HepG2 (cell line): ENCODE results near the gene SLC1A5. TPM values are rescaled to one million over a fixed set of nuclear protein-coding genes. Genes with fewer than 3 reads are reported as not detected.

Source experiments
- ATAC-seq: fragments of 200-7000 bp; cut with Tn5 transposase; 3 replicates; pipeline ENCODE4 v1.9.1; 2020; ENCODE audit warnings: mild to moderate bottlenecking, moderate library complexity
- BruUV-seq: library from RNA; stranded (reverse); fragments of 400-500 nt; replicated peaks from 2 replicates; lab custom pipeline; 2021; lab: Mats Ljungman, UMichigan
- CTCF ChIA-PET: fragments of 300-600 bp; formaldehyde crosslinking; extraction: SDS; loops from one replicate; lab custom pipeline; 2021; ENCODE audit warnings: low total read pairs, inconsistent platforms, low intra/inter-chr PET ratio; lab: Yijun Ruan, JAX
- POLR2A ChIA-PET: fragments of 350-600 bp; sonication (Branson Sonifier 250); formaldehyde crosslinking; loops from one replicate; lab custom pipeline; 2020; ENCODE audit warnings: antibody characterized with exemption, inconsistent platforms; lab: Yijun Ruan, JAX
- DNase-seq: peaks from one replicate; pipeline ENCODE4 v3.0.0-alpha.2; 2015; ENCODE audit warnings: low spot score
- FAIRE-seq: peaks from 3 replicates; lab custom pipeline; 2011; peaks lifted over from hg19 to GRCh38; lab: Jason Lieb, UNC
- H2AFZ ChIP-seq: one replicate; pipeline ENCODE4 v1.6.1; 2011; ENCODE audit warnings: low read length, inconsistent platforms
- H3K27ac ChIP-seq: fragments of 300-600 bp; 3 replicates; pipeline ENCODE4 v1.8.0; 2011; ENCODE audit warnings: mixed run types, mild to moderate bottlenecking, mixed read lengths, low read length, inconsistent platforms; ENCODE audit not compliant: insufficient read depth; ENCODE audit errors: extremely low read length
- H3K27me3 ChIP-seq, 2 experiments: fragments of 200-600 bp in 1 of 2; 2 replicates in 1 of 2; 3 replicates in 1 of 2; pipeline versions ENCODE4 v1.6.0 to v1.8.0; 2011; ENCODE audit warnings: low read length in 2 of 2, mild to moderate bottlenecking in 2 of 2, moderate library complexity in 2 of 2, inconsistent platforms in 1 of 2; ENCODE audit not compliant: insufficient read depth in 2 of 2, control insufficient read depth in 1 of 2
- H3K36me3 ChIP-seq, 2 experiments: fragments of 200-600 bp in 1 of 2; replicated peaks in 1 of 2; 2 replicates in 1 of 2; 3 replicates in 1 of 2; pipeline versions ENCODE4 v1.5.1 to v1.8.0; 2011; ENCODE audit warnings: low read length in 2 of 2, inconsistent platforms in 1 of 2; ENCODE audit not compliant: insufficient read depth in 2 of 2, control insufficient read depth in 1 of 2
- H3K4me1 ChIP-seq: 2 replicates; pipeline ENCODE4 v1.5.1; 2012; ENCODE audit warnings: low read length, inconsistent platforms; ENCODE audit not compliant: insufficient read depth
- H3K4me2 ChIP-seq: 2 replicates; pipeline ENCODE4 v1.6.0; 2011; ENCODE audit warnings: low read depth, low read length, inconsistent platforms
- H3K4me3 ChIP-seq, 3 experiments: fragments of 200-600 bp in 1 of 3; sonication (generic), shearing (Covaris generic) in 1 of 3; replicated peaks in 1 of 3; 2 replicates each; pipeline ENCODE4 v1.5.1; 2011 to 2016; ENCODE audit warnings: low read length in 3 of 3, inconsistent platforms in 2 of 3, low read depth in 2 of 3, mild to moderate bottlenecking in 2 of 3, control low read depth in 1 of 3, mixed read lengths in 1 of 3; ENCODE audit not compliant: insufficient read depth in 1 of 3
- H3K79me2 ChIP-seq: one replicate; pipeline ENCODE4 v1.6.1; 2011; ENCODE audit warnings: low read length, inconsistent platforms; ENCODE audit not compliant: insufficient read depth
- H3K9ac ChIP-seq: 2 replicates; pipeline ENCODE4 v1.6.0; 2011; ENCODE audit warnings: mild to moderate bottlenecking, low read depth, low read length, inconsistent platforms; ENCODE audit not compliant: insufficient read depth
- H3K9me3 ChIP-seq: 2 replicates; pipeline ENCODE4 v1.5.1; 2012; ENCODE audit warnings: mild to moderate bottlenecking, low read length
- H4K20me1 ChIP-seq: 2 replicates; pipeline ENCODE4 v1.6.0; 2011; ENCODE audit warnings: inconsistent platforms, mild to moderate bottlenecking, low read length, moderate library complexity; ENCODE audit not compliant: insufficient read depth
- AGO2 ChIP-seq: fragments of 200-400 bp; formaldehyde crosslinking; optimal IDR thresholded peaks from 2 replicates; pipeline ENCODE3; 2017; ENCODE audit warnings: mild to moderate bottlenecking, low read depth, low read length, moderate library complexity
- LCORL ChIP-seq, 2 experiments: fragments of 450-650 bp in 1 of 2; sonication (generic) in 1 of 2; formaldehyde crosslinking in 1 of 2; IDR thresholded peaks; 2 replicates each; pipeline versions ENCODE4 v1.5.0 to v1.6.1; 2017 to 2020; ENCODE audit warnings: antibody characterized with exemption in 1 of 2, missing genetic modification reagents in 1 of 2
- MAFG ChIP-seq: sonication (generic); formaldehyde crosslinking; IDR thresholded peaks from 2 replicates; pipeline ENCODE4 v1.5.1; 2020; ENCODE audit warnings: mild to moderate bottlenecking, missing genetic modification reagents
- RBAK ChIP-seq: sonication (generic); formaldehyde crosslinking; IDR thresholded peaks from 2 replicates; pipeline ENCODE4 v1.5.1; 2020; ENCODE audit warnings: mild to moderate bottlenecking, missing genetic modification reagents
- TRIM24 ChIP-seq: sonication (generic); formaldehyde crosslinking; IDR thresholded peaks from 2 replicates; pipeline ENCODE4 v1.8.0; 2022; ENCODE audit warnings: mild to moderate bottlenecking, missing genetic modification reagents
- YEATS2 ChIP-seq: sonication (generic); formaldehyde crosslinking; IDR thresholded peaks from 2 replicates; pipeline ENCODE4 v1.4.0; 2020; ENCODE audit warnings: missing genetic modification reagents, borderline replicate concordance
- ZNF605 ChIP-seq: sonication (generic); formaldehyde crosslinking; IDR thresholded peaks from 2 replicates; pipeline ENCODE4 v1.8.0; 2022; ENCODE audit warnings: mild to moderate bottlenecking, missing genetic modification reagents
- WGBS: methylation state at CpG from one replicate; pipeline ENCODE4 v1.1.6; 2017; ENCODE audit warnings: low lambda C conversion rate; 5-methylcytosine and 5-hydroxymethylcytosine counted together
- in situ Hi-C: cut with HindIII; loops from 2 replicates; pipeline ENCODE4 v1.10.0; 2017; ENCODE audit warnings: low pct_unique_long_range_greater_than_20kb; ENCODE audit not compliant: extremely low pct_ligation_motif_present
- intact Hi-C: fragments of 100-400 bp; cut with micrococcal nuclease; formaldehyde crosslinking; loops from one replicate; pipeline ENCODE4 v1.10.0; 2022; ENCODE audit not compliant: unreplicated experiment
- polyA plus RNA-seq, 8 experiments: library from polyadenylated mRNA; depleted of rRNA in 3 of 8; stranded (reverse) in 7 of 8; unstranded in 1 of 8; fragments of >200 nt; fragmentation: Illumina TruSeq in 4 of 8; extraction: Trizol in 4 of 8; gene quantifications; 2 replicates each; pipeline versions ENCODE4 v1.2.1 to v1.2.3, GENCODE V29; 2011 to 2016; ENCODE audit warnings: low read depth in 4 of 8, missing spikeins in 1 of 8, mixed read lengths in 1 of 8; ENCODE audit not compliant: insufficient read depth in 1 of 8
- total RNA-seq, 5 experiments: library from RNA; depleted of rRNA; stranded (reverse); fragments of >200 nt; fragmentation: Illumina TruSeq; extraction: Trizol; gene quantifications; 2 replicates each; pipeline ENCODE4 v1.2.3, GENCODE V29; 2016; ENCODE audit warnings: low read depth in 1 of 5

Gene SLC1A5
- total and polyA plus RNA-seq, 2 of the 13 experiments (the other 11 are each of a cell fraction or from before 2014, with no cell fraction given) = 120 to 159 TPM

- intact Hi-C loops = loop anchor here (5.0 kb wide), 1 partner anchor 86 kb away; no protein-coding TSS in a partner anchor
- H3K27ac ChIP-seq = no peak overlapping the region
These were observed 32.4 kb downstream of the SLC1A5 start for GRCh38 chr19:46755853-46756543.

GRCh38 chr19:46755077-46755852 is 33.1 kb downstream of the SLC1A5 start:
- CTCF ChIA-PET = no interaction called here
- Histone ChIP-seq H3K4me3 (no peak overlapping the region), H3K4me1 (peaks cover 12% of the 10 kb centered on the region), H3K79me2 (no peaks in the 10 kb centered on the region), H4K20me1 (no peaks in the 10 kb centered on the region), H3K27me3 (no peaks in the 10 kb centered on the region), H3K9me3 (no peaks in the 10 kb centered on the region), H3K4me2 (no peak overlapping the region), H3K27ac (no peak overlapping the region), H3K9ac (no peak overlapping the region), H2AFZ (no peak overlapping the region), H3K36me3 (0 out of 5 replicates have a peak, but pooled peaks cover 0 to 4% of the 10 kb centered on the region in 2 experiments)
- in situ Hi-C loops = no loop called here
- FAIRE-seq (no peak), ATAC-seq (no peak), DNase-seq (no peak)
- intact Hi-C loops = loop anchor here (5.0 kb wide), 1 partner anchor 87 kb away; no protein-coding TSS in a partner anchor
- BruUV-seq = no TSS peak
- no peak for TF ChIP-seq MAFG (CRISPR knock-in tag)
- TF ChIP-seq RBAK (CRISPR knock-in tag) = no peak
- peak; percentile 64 for TF ChIP-seq AGO2
- TF ChIP-seq YEATS2 (CRISPR knock-in tag) = no peak
- no peak for TF ChIP-seq ZNF605 (CRISPR knock-in tag)
- TF ChIP-seq TRIM24 (CRISPR knock-in tag) = no peak
- POLR2A ChIA-PET = no interaction called here
- WGBS = 90% methylated on average over 15 of the region's 39 CpGs

More at GRCh38 chr19:46755853-46756543, 32.4 kb downstream of the SLC1A5 start:
- Histone ChIP-seq H3K27me3 (no peaks in the 10 kb centered on the region), H3K36me3 (0 out of 5 replicates have a peak, but pooled peaks cover 0 to 4% of the 10 kb centered on the region in 2 experiments), H4K20me1 (no peaks in the 10 kb centered on the region), H3K9ac (no peak overlapping the region), H3K9me3 (no peaks in the 10 kb centered on the region), H2AFZ (no peak overlapping the region), H3K4me2 (no peak overlapping the region), H3K4me1 (peaks cover 19% of the 10 kb centered on the region)
- BruUV-seq = no TSS peak
- DNase-seq (no peak), FAIRE-seq (no peak), ATAC-seq (no peak)
- ChIA-PET CTCF (no interaction called here), POLR2A (no interaction called here)
- in situ Hi-C loops = no loop called here
- WGBS = 98% methylated on average over 72 of the region's 86 CpGs
- TF ChIP-seq AGO2 (peak; percentile 35), LCORL (IDR thresholded peaks at IDR 0.05) (no peak), LCORL (CRISPR knock-in tag; IDR thresholded peaks at IDR 0.05) (no peak)
- TF ChIP-seq, all 625 proteins: peak for 1
- no peak overlapping the region for H3K4me3 ChIP-seq
- no peaks in the 10 kb centered on the region for H3K79me2 ChIP-seq
